HG03565 (cell line): ENCODE data around the gene CXCL5.
"Not testable (repeated sequence)": the region's sequence is repeated elsewhere in the genome, so short reads cannot be mapped to it uniquely, and the experiment has no call there.

Experiments used
- ATAC-seq: cut with Tn5 transposase; IDR thresholded peaks from one replicate; pipeline ENCODE4 v1.9.1; 2021; ENCODE audit warnings: mild to moderate bottlenecking, moderate library complexity; ENCODE audit not compliant: unreplicated experiment

The CXCL5 gene

GRCh38 chr4:74015126-74015780 is 16.8 kb upstream of the CXCL5 start:
- no peak for ATAC-seq

DNA sequence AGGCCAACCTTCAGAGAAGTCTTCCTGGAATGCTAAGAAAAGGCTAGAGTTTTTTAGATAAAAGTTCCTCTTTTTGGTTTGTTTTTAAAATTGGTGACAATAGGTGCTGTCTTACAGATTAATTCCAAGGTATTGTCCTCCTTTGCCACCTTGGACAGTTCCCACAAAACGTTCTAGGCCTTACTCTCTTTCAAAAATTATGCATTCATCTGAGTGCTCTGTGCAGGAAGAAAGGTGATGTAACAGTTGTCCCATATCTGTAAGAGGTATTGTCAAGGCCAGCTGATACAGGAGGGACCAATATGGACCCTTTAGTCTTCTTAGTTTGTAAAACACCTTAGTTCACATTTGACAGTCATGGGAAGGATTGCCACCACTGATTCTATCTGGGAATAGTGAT is 15.9 kb upstream of the CXCL5 start:
- no peak for ATAC-seq

GRCh38 chr4:74013264-74013663 is 14.8 kb upstream of the CXCL5 start:
- no peak for ATAC-seq

DNA sequence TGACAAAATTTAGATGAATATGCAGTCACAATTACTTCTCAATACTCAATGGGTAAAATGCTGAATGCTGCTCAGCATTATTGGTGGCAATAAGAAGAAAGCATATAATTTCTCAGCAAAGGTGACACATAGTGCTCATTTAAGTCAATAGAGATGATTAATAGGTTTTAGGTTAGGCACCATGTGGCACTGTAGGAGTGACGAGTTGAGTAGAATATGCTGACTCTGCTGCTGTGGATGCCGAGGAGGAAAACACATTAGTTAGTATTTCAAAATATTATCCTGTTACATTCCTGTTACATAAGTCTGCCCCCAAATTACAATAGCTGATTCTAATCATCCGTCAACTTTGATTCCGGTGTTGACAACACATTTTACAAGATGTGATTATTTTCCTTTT is 13.7 kb upstream of the CXCL5 start:
- no peak for ATAC-seq

- no peak for ATAC-seq
Measured at GRCh38 chr4:74009307-74009706, 10.8 kb upstream of the CXCL5 start.

DNA sequence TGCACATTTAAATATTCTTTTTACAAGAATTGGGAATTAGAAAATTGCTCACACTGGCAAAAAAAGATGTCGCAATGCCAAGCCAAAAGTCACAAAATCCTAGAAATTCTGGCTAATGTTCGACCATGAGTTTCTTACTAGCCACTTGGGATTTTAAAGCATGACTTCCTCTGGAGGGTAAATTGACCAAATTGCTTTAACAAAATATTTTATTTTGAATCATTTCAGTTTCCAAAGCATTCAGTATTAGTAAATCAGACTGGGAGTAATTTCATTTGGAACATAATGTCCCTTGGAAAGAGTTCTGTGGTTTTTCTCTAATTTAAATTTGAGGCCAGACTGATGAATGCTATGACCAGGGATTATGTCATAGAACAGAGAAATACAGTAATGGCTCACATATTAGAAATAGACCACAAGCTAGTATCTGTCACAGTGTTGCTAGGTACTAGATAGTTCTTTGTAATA is 7.6 kb upstream of the CXCL5 start:
- ATAC-seq = no peak

GRCh38 chr4:74005528-74005927 is 7.1 kb upstream of the CXCL5 start:
- ATAC-seq = no peak

- ATAC-seq = no peak
Measured at GRCh38 chr4:74004668-74005067, 6.2 kb upstream of the CXCL5 start.

- ATAC-seq = no peak
Measured at GRCh38 chr4:74000301-74000700, 1.8 kb upstream of the CXCL5 start.

DNA sequence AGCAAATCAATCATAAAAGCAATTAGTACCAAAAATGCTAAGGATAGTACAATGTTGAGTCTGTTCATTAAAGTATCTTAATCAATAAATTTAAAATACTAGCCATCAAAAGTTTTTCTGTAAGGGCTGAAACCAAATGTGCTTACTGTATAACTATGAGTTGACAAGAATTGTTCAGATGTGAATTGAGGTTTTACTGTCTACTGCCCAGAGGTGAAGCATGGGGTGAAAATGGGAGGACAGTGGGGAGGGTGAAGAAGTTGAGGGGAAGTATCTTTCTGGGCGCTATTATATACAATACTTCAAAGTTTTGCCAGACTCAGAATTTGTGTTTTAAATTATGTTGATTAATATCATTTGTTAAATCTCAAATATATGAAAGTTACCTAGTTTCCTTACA is 6.4 kb downstream of the CXCL5 start:
- no peak for ATAC-seq

- ATAC-seq = no peak
Measured at GRCh38 chr4:73991742-73992000, 6.8 kb downstream of the CXCL5 start.

DNA sequence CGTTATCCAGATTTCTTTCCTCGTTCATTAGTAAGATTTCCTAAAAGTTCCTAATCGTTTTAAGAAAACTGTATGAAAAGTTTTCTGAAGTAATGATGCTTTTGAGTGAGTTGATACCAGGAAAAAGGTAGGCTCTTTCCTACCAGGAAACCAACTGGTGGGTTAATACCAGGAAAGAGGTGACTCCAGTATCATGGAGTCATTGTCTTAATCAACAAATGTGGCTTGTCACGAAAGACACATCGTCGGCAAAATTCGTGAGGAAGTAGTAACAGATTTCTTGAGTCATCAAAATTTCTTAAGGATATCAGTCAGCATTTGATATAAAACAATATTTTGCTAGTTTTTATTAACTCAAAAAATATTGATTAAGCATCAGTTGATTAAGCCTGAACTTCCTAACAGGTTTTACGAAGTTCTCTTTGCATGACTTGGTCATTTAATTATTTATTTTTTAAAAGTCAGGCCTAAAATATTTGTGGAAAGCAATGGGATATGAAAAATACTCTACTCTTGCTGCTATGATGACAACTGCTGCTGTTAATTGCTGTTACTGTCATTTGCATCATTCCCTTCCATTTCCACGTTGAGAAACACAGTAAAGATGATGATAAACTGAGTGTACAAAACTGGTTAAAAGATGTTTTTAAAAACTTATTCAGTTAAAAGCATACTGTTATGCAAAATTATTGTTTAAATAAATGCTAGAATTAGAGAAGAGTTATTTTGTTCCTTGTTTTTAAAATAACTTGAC is 7.3 kb downstream of the CXCL5 start:
- ATAC-seq = no peak

DNA sequence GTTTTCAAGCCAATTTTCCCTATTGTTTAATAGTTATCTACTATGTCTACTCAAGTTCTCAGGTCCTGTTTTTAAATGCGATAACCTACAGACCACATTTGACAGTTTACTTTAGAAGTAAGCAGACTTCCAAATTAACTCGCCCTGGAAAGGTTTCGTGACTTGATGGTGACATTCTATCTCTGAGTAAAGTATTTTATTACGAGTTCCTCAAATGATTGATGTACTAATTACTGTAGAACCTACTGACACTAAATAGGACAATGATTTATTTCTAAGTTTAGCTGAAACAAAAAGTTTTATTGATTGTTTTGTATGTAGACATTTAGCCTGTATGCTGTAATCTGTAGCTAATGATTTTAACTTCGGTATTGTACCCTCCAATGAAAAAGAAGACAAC is 8.5 kb downstream of the CXCL5 start:
- no peak for ATAC-seq

GRCh38 chr4:73989031-73989430 is 9.4 kb downstream of the CXCL5 start:
- ATAC-seq = no peak

DNA sequence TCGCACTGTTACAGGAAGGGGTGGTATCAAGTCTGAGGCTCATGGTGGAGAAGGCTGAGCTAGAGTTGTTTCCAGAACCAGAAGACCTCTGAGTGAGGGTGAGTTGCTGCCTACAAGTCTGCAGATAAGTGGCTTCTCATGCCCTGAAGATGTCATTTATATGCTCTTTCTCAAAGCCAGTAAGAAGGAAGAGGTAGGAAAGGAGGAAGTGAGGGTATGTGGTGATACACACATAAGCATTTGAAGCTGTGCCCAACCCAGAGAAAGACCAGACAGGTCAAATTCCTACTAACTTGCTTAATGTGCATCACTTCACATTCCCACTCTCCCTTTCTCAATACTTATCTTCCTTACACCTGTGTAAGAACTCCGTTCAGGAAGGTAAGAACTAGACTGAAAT is 10.4 kb downstream of the CXCL5 start, which contains the start of gene PPBP:
Gene PPBP, minus strand, starts transcription at position 130 of the 400 bp plus-strand sequence. Its CDS starts 87 bp downstream, at position 43.
- ATAC-seq = no peak

- ATAC-seq = no peak
Measured at GRCh38 chr4:73985528-73985852, 13.0 kb downstream of the CXCL5 start.

DNA sequence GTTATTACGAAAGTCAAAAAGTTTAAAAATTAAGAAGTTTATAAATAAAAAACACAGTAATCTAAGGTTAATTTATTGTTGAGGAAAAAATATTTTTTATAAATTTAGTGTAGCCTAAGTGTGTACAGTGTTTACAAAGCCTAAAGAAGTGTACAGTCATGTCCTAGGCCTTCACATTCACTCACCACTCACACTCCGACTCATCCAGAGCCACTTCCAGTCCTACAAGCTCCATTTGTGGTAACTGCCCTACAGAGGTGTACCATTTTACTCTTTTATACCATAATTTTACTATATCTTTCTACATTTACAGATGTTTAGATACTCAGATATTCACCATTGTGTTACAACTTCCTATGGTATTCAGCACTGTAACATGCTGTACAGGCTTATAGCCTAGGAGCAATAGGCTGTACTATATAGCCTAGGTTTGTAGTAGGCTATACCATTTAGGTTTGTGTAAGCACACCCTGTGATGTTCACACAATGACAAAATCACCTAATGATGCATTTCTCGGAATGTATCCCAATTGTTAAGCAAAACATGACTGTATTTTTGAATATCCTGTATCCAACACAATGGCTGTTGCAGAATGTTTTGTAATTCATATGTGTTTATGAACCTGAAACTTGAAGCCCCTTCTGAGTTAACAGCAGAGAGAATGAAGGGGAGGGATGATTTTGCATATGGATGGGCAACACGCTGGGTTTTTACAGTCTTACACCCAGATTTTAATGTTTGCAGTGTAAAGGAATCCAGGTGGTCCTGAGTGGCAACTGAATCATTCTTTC is 13.5 kb downstream of the CXCL5 start:
- ATAC-seq = no peak

GRCh38 chr4:73981175-73981574 is 17.3 kb downstream of the CXCL5 start:
- not testable (repeated sequence) for ATAC-seq

GRCh38 chr4:73979407-73979957 is 19.0 kb downstream of the CXCL5 start:
- ATAC-seq = no peak

GRCh38 chr4:73978886-73979285 is 19.6 kb downstream of the CXCL5 start:
- no peak for ATAC-seq

DNA sequence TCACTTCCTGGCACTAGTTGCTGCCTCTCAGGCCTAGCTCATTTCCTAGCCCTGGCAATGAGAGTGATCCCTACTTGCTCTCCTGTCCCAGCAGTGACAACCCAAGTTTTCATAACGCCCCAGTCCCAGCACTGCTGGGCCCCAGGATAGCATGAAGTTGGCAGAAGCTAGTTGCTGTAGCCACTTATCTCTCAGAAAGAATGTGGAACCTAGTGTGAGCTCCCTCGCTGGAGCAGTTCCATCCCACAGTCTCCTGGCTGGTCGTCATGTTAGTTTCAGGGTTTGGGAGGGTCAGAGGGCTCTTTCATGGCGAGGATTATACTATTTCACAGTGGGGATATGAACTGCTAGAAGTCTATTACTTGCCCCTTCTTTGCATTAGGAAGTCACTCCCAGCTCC is 21.8 kb downstream of the CXCL5 start:
- ATAC-seq = no peak

GRCh38 chr4:73976217-73976616 is 22.3 kb downstream of the CXCL5 start:
- no peak for ATAC-seq
